IPS DF 4.7 (cell line): ENCODE measurements around the gene PIM3.

Experiments
- DNase-seq: peaks from one replicate; pipeline ENCODE4 v3.0.0-alpha.2; 2013; ENCODE audit warnings: low spot score; ENCODE audit errors: extremely low read depth

Gene PIM3

GRCh38 chr22:50000587-50001387 lies 40.2 kb downstream of the PIM3 start:
- no peak for DNase-seq

GRCh38 chr22:50001388-50002231 lies 41.0 kb downstream of the PIM3 start:
- DNase-seq, result no peak

GRCh38 chr22:50002791-50003190 lies 42.2 kb downstream of the PIM3 start:
- DNase-seq, result no peak

GRCh38 chr22:50004918-50005317 lies 44.3 kb downstream of the PIM3 start:
- DNase-seq, result no peak

GRCh38 chr22:50007057-50007511 lies 46.5 kb downstream of the PIM3 start:
- no peak for DNase-seq

- no peak for DNase-seq
Observed at GRCh38 chr22:50008151-50009040, 47.8 kb downstream of the PIM3 start.

- DNase-seq, result no peak
Observed at GRCh38 chr22:50009251-50009650, 48.7 kb downstream of the PIM3 start.

- DNase-seq, result no peak
Observed at GRCh38 chr22:50009765-50010675, 49.4 kb downstream of the PIM3 start.

- no peak for DNase-seq
Observed at GRCh38 chr22:50010676-50011446, 50.3 kb downstream of the PIM3 start.

- no peak for DNase-seq
Observed at GRCh38 chr22:50011447-50012210, 51.1 kb downstream of the PIM3 start.

- DNase-seq, result no peak
Observed at GRCh38 chr22:50012211-50013181, 51.9 kb downstream of the PIM3 start, which contains the start of gene IL17REL. Gene IL17REL (minus strand): TSS chr22:50012765. CDS start chr22:50012646, 119 bp downstream.
